Measurements from ENCODE around the gene PCDHB14.
"Not testable (repeated sequence)": the region's sequence is repeated elsewhere in the genome, so short reads cannot be mapped to it uniquely, and the experiment has no call there.

DNA sequence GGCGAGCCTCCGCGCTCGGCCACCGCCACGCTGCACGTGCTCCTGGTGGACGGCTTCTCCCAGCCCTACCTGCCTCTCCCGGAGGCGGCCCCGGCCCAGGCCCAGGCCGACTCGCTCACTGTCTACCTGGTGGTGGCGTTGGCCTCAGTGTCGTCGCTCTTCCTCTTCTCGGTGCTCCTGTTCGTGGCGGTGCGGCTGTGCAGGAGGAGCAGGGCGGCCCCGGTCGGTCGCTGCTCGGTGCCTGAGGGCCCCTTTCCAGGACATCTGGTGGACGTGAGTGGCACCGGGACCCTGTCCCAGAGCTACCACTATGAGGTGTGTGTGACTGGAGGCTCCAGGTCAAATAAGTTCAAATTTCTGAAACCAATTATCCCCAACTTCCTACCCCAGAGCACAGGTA, 12.3 kb upstream of the PCDHB14 start:
- not testable (repeated sequence) for TF ChIP-seq CTCF, POLR2A (IDR thresholded peaks at IDR 0.05)
